H1 (cell line): ENCODE results near the gene PINLYP. TPM values are rescaled to one million over a fixed set of nuclear protein-coding genes. Genes with fewer than 3 reads are reported as not detected.

Experiments
- CTCF ChIA-PET: fragments of 300-600 bp; sonication (Branson Sonifier 250); formaldehyde crosslinking; loops from one replicate; lab custom pipeline; 2021; ENCODE audit not compliant: partially characterized antibody; lab: Charles Lee
- POLR2A ChIA-PET: fragments of 300-600 bp; sonication (Branson Sonifier 250); formaldehyde crosslinking; loops from one replicate; lab custom pipeline; 2021; ENCODE audit warnings: inconsistent platforms; ENCODE audit not compliant: partially characterized antibody; lab: Charles Lee
- DNase-seq, 2 experiments: peaks; one replicate each; pipeline versions ENCODE4 v3.0.0 to v3.0.0-alpha.2; 2010 to 2022; ENCODE audit warnings: low spot score in 2 of 2, low read depth in 1 of 2, mixed read lengths in 1 of 2
- FAIRE-seq: peaks from 2 replicates; lab custom pipeline; 2011; peaks lifted over from hg19 to GRCh38; lab: Jason Lieb, UNC
- H2AFZ ChIP-seq: 2 replicates; pipeline ENCODE4 v1.8.1; 2012; ENCODE audit warnings: low read length, inconsistent platforms
- H2AK5ac ChIP-seq: 2 replicates; pipeline ENCODE4 v1.6.1; 2013; ENCODE audit warnings: low read depth, low read length
- H2BK120ac ChIP-seq: replicated peaks from 2 replicates; pipeline ENCODE3; 2013; ENCODE audit warnings: low read depth, low read length, inconsistent platforms
- H2BK12ac ChIP-seq: 2 replicates; pipeline ENCODE4 v1.6.1; 2013; ENCODE audit warnings: low read depth, low read length
- H2BK15ac ChIP-seq: 2 replicates; pipeline ENCODE4 v1.6.1; 2013; ENCODE audit warnings: low read length
- H2BK20ac ChIP-seq: 2 replicates; pipeline ENCODE4 v1.6.1; 2013; ENCODE audit warnings: low read length
- H2BK5ac ChIP-seq: 2 replicates; pipeline ENCODE4 v1.6.1; 2013; ENCODE audit warnings: low read depth, low read length
- H3K14ac ChIP-seq: 2 replicates; pipeline ENCODE4 v1.6.1; 2013; ENCODE audit warnings: inconsistent platforms; ENCODE audit not compliant: insufficient read length
- H3K18ac ChIP-seq: 2 replicates; pipeline ENCODE4 v1.6.1; 2013; ENCODE audit warnings: low read length; ENCODE audit errors: extremely low read depth
- H3K23ac ChIP-seq: 2 replicates; pipeline ENCODE4 v1.6.1; 2013; ENCODE audit warnings: inconsistent platforms; ENCODE audit not compliant: insufficient read length
- H3K23me2 ChIP-seq: 2 replicates; pipeline ENCODE4 v1.6.1; 2013; ENCODE audit warnings: low read depth, low read length
- H3K27ac ChIP-seq: 2 replicates; pipeline ENCODE4 v1.6.1; 2011; ENCODE audit warnings: low read depth, low read length, inconsistent platforms
- H3K27me3 ChIP-seq, 4 experiments: replicated peaks in 1 of 4; 1 replicate in 1 of 4; 2 replicates in 3 of 4; pipeline versions ENCODE4 v1.6.1 to v1.8.1; 2011 to 2013; ENCODE audit warnings: low read length in 3 of 4, mild to moderate bottlenecking in 3 of 4, inconsistent platforms in 2 of 4, mixed read lengths in 2 of 4, moderate library complexity in 1 of 4; ENCODE audit not compliant: control insufficient read depth in 3 of 4, insufficient read depth in 3 of 4; ENCODE audit errors: extremely low read depth in 1 of 4
- H3K36me3 ChIP-seq, 4 experiments: 2 replicates each; pipeline versions ENCODE4 v1.6.1 to v1.8.1; 2011 to 2013; ENCODE audit warnings: mild to moderate bottlenecking in 4 of 4, low read length in 3 of 4, moderate library complexity in 2 of 4, control low read depth in 1 of 4, inconsistent platforms in 1 of 4; ENCODE audit not compliant: insufficient read depth in 4 of 4, control insufficient read depth in 2 of 4
- H3K4ac ChIP-seq: replicated peaks from 2 replicates; pipeline ENCODE3; 2013; ENCODE audit warnings: low read length, low read depth, mixed read lengths, inconsistent platforms; ENCODE audit not compliant: insufficient read length
- H3K4me1 ChIP-seq, 4 experiments: replicated peaks in 1 of 4; 1 replicate in 1 of 4; 2 replicates in 3 of 4; pipeline versions ENCODE4 v1.6.1 to v1.8.1; 2011 to 2013; ENCODE audit warnings: low read length in 3 of 4, inconsistent platforms in 2 of 4, mixed read lengths in 1 of 4; ENCODE audit not compliant: insufficient read depth in 4 of 4, control insufficient read depth in 3 of 4
- H3K4me2 ChIP-seq, 2 experiments: 2 replicates each; pipeline versions ENCODE4 v1.6.1 to v1.8.1; 2011 to 2013; ENCODE audit warnings: low read depth in 2 of 2, low read length in 2 of 2, control low read depth in 1 of 2, inconsistent platforms in 1 of 2, mild to moderate bottlenecking in 1 of 2; ENCODE audit not compliant: insufficient read depth in 1 of 2
- H3K4me3 ChIP-seq, 4 experiments: fragments of 200-600, 300-600 bp in 1 of 4; sonication (generic), shearing (Covaris generic), sonication (Bioruptor Twin) in 1 of 4; 2 replicates each; pipeline versions ENCODE4 v1.5.1 to v1.8.1; 2011 to 2016; ENCODE audit warnings: low read length in 4 of 4, low read depth in 3 of 4, control low read depth in 2 of 4, inconsistent platforms in 2 of 4, mild to moderate bottlenecking in 2 of 4, mixed read lengths in 1 of 4, moderate library complexity in 1 of 4; ENCODE audit not compliant: insufficient read depth in 2 of 4; ENCODE audit errors: extremely low read depth in 1 of 4
- H3K56ac ChIP-seq: replicated peaks from 2 replicates; pipeline ENCODE3; 2013; ENCODE audit warnings: low read depth, mild to moderate bottlenecking, mixed read lengths, low read length, inconsistent platforms; ENCODE audit not compliant: insufficient read length
- H3K79me1 ChIP-seq: 2 replicates; pipeline ENCODE4 v1.6.1; 2013; ENCODE audit warnings: low read depth, low read length, control low read depth
- H3K79me2 ChIP-seq, 2 experiments: 2 replicates each; pipeline versions ENCODE4 v1.6.1 to v1.8.1; 2012 to 2013; ENCODE audit warnings: low read length in 2 of 2, mild to moderate bottlenecking in 2 of 2, inconsistent platforms in 1 of 2; ENCODE audit not compliant: insufficient read depth in 2 of 2, control insufficient read depth in 1 of 2
- H3K9ac ChIP-seq, 4 experiments: replicated peaks in 1 of 4; 1 replicate in 1 of 4; 2 replicates in 3 of 4; pipeline versions ENCODE4 v1.6.1 to v1.8.1; 2011 to 2013; ENCODE audit warnings: low read depth in 3 of 4, low read length in 3 of 4, control low read depth in 2 of 4, mild to moderate bottlenecking in 2 of 4, moderate library complexity in 2 of 4, inconsistent platforms in 1 of 4; ENCODE audit errors: extremely low read depth in 1 of 4
- H3K9me3 ChIP-seq, 2 experiments: 2 replicates each; pipeline versions ENCODE4 v1.6.1 to v1.8.1; 2012 to 2013; ENCODE audit warnings: mild to moderate bottlenecking in 2 of 2, moderate library complexity in 2 of 2, control low read depth in 1 of 2, inconsistent platforms in 1 of 2, low read depth in 1 of 2, low read length in 1 of 2, mixed read lengths in 1 of 2; ENCODE audit not compliant: insufficient read depth in 2 of 2
- H4K20me1 ChIP-seq, 2 experiments: replicated peaks in 1 of 2; 2 replicates each; pipeline versions ENCODE3 to v1.8.1; 2011 to 2013; ENCODE audit warnings: inconsistent platforms in 2 of 2, low read length in 2 of 2, mild to moderate bottlenecking in 1 of 2; ENCODE audit not compliant: insufficient read depth in 2 of 2, control insufficient read depth in 1 of 2
- H4K5ac ChIP-seq: 2 replicates; pipeline ENCODE4 v1.6.1; 2013; ENCODE audit warnings: low read length, low read depth, mixed read lengths, inconsistent platforms; ENCODE audit not compliant: insufficient read length
- H4K8ac ChIP-seq: 2 replicates; pipeline ENCODE4 v1.8.0; 2013; ENCODE audit warnings: mild to moderate bottlenecking, moderate library complexity, low read length, inconsistent platforms; ENCODE audit not compliant: insufficient read depth; ENCODE audit errors: extremely low read depth
- H4K91ac ChIP-seq: replicated peaks from 2 replicates; pipeline ENCODE3; 2013; ENCODE audit warnings: low read length, mixed read lengths, inconsistent platforms; ENCODE audit not compliant: insufficient read length
- BRCA1 ChIP-seq: IDR thresholded peaks from 2 replicates; pipeline ENCODE4 v1.6.1; 2012; ENCODE audit warnings: low read depth, low read length, improper control_type of control experiment
- SIN3A ChIP-seq, 2 experiments: IDR thresholded peaks in 1 of 2; conservative IDR thresholded peaks in 1 of 2; 2 replicates each; pipeline ENCODE4 v1.6.1; 2011 to 2012; ENCODE audit warnings: low read length in 2 of 2, improper control_type of control experiment in 1 of 2, low read depth in 1 of 2, mild to moderate bottlenecking in 1 of 2
- TAF1 ChIP-seq: IDR thresholded peaks from 2 replicates; pipeline ENCODE4 v1.6.1; 2011; ENCODE audit warnings: mild to moderate bottlenecking, low read depth, low read length
- TAF7 ChIP-seq: optimal IDR thresholded peaks from 2 replicates; pipeline ENCODE3; 2011; ENCODE audit warnings: low read depth, mild to moderate bottlenecking, inconsistent platforms, low read length, moderate library complexity, borderline replicate concordance
- TEAD4 ChIP-seq: IDR thresholded peaks from 2 replicates; pipeline ENCODE4 v1.6.1; 2012; ENCODE audit warnings: low read depth, low read length, inconsistent platforms, mixed read lengths
- WGBS, 2 experiments: shearing (Covaris generic) in 1 of 2; methylation state at CpG; one replicate each; pipeline versions ENCODE4 v1.1.6 to v1.1.7; 2013 to 2015; ENCODE audit warnings: low lambda C conversion rate in 2 of 2, mixed read lengths in 2 of 2, inconsistent platforms in 1 of 2, low coverage in 1 of 2, missing lambda C conversion rate in 1 of 2; ENCODE audit not compliant: insufficient replicate concordance in 2 of 2, insufficient coverage in 1 of 2, insufficient read length in 1 of 2; ENCODE audit errors: extremely low coverage in 1 of 2, missing lambda C conversion rate in 1 of 2; 5-methylcytosine and 5-hydroxymethylcytosine counted together
- polyA plus RNA-seq, 7 experiments: library from polyadenylated mRNA; depleted of rRNA in 3 of 7; stranded (reverse) in 5 of 7; unstranded in 2 of 7; fragments of >200 nt in 5 of 7; fragments of 200-250 nt in 2 of 7; gene quantifications; 1 replicate in 5 of 7; 2 replicates in 1 of 7; 4 replicates in 1 of 7; pipeline versions ENCODE4 v1.2.1 to v1.2.3, GENCODE V29; 2011 to 2013; ENCODE audit warnings: missing spikeins in 2 of 7, mixed read lengths in 2 of 7
- total RNA-seq: library from RNA; stranded (reverse); fragmentation: NEBNext Ultra II Directional; extraction: Animal tissue kit (Norgen Biotek cat#: 25700); gene quantifications from 2 replicates; pipeline ENCODE4 v1.2.1, GENCODE V29; 2021

PINLYP gene
- total and polyA plus RNA-seq, 2 of the 8 experiments (the other 6 are each of a cell fraction or from before 2014, with no cell fraction given), result 7.5 to 31.3 TPM

GRCh38 chr19:43525836-43526771 lies 49.5 kb upstream of the PINLYP start:
- no peaks in the 10 kb centered on the region for H3K79me1 ChIP-seq
- H3K4me2 ChIP-seq, result peak overlapping the region; percentile 80 to 82
- peak overlapping the region in 3 of 4 experiments; percentile 10 to 29 (median 28); a peak in 3 of 7 replicates for H3K9ac ChIP-seq
- H2AK5ac ChIP-seq, result no peak overlapping the region
- CTCF ChIA-PET, result interaction anchor here (0.5 to 10.0 kb wide), 6 partner anchors 21 to 296 kb away, joined by 3 to 192 read pairs (median 3); partner anchors contain the start of genes LYPD3 and PHLDB3
- no peak overlapping the region for H3K23ac ChIP-seq
- no peak overlapping the region for H2AFZ ChIP-seq
- no peak overlapping the region for H4K5ac ChIP-seq
- H3K23me2 ChIP-seq, result peaks cover 15% of the 10 kb centered on the region
- H3K14ac ChIP-seq, result no peak overlapping the region
- no peak overlapping the region for H4K8ac ChIP-seq
- H3K4ac ChIP-seq, result no peak overlapping the region
- no peak overlapping the region for H2BK120ac ChIP-seq
- H3K27ac ChIP-seq, result no peak overlapping the region
- DNase-seq (peak in 1 of 2 experiments; percentile 55), FAIRE-seq (no peak)
- H2BK20ac ChIP-seq, result no peak overlapping the region
- POLR2A ChIA-PET, result interaction anchor here (0.5 to 1.3 kb wide), 5 partner anchors 46 to 1663 kb away, joined by 3 to 4 read pairs (median 3); no protein-coding TSS in a partner anchor
- no peak overlapping the region; the same call in 1 of the 2 replicates for H2BK15ac ChIP-seq
- peaks cover 0 to 11% (median 5%) of the 10 kb centered on the region in 4 experiments; a peak in 6 of 7 replicates for H3K4me1 ChIP-seq
- peaks cover 0 to 1% of the 10 kb centered on the region in 2 experiments for H4K20me1 ChIP-seq
- H3K18ac ChIP-seq, result peak overlapping the region; percentile 48
- H4K91ac ChIP-seq, result no peak overlapping the region
- no peak overlapping the region for H3K56ac ChIP-seq
- no peak for TF ChIP-seq TAF7
- no peak for TF ChIP-seq SIN3A (conservative IDR thresholded peaks at IDR 0.05 in 1 of 2, IDR thresholded peaks at IDR 0.05 in 1 of 2; ENCODE audit: low read depth in 1 of 2, low read length in 2 of 2)
- TF ChIP-seq TAF1, result no peak
- no peak for TF ChIP-seq BRCA1
- no peak for TF ChIP-seq TEAD4
- no peak overlapping the region for H2BK5ac ChIP-seq
- H3K4me3 ChIP-seq, result peak overlapping the region; percentile 64 to 92 (median 74)
- H3K9me3 ChIP-seq, result no peaks in the 10 kb centered on the region; a peak in 1 of 4 replicates
- no peaks in the 10 kb centered on the region for H3K79me2 ChIP-seq
- H3K36me3 ChIP-seq, result no peaks in the 10 kb centered on the region
- WGBS, 2 experiments, result 8% methylated on average over 23 of the region's 26 CpGs; no CpG with 5 or more reads in 1 of the 2 experiments
- peak overlapping the region; percentile 39; the same call in 1 of the 2 replicates for H2BK12ac ChIP-seq
- peaks cover 2 to 14% (median 10%) of the 10 kb centered on the region in 4 experiments for H3K27me3 ChIP-seq
